ENCODE measurements around the gene TECRL.

Gene TECRL

DNA sequence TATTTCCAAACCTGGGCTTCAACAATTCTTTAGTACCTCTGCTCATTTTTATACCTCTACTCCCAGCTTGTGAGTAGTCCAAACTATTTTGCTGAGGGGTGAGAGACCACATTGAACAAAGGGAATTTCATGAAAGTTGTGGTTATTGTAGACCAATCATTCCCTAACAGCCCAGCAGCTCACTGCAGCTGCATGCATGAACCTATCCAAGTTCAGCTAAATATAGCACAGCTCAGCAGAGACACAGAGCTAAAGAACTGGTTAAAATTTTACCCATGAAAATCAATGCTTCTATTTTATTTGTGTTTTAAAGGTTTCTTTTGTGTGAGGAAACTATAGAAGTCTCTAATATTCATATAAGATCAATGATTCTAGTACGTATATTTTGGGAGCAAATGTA lies 82.7 kb downstream of the TECRL start:
- no peaks in the 10 kb centered on the region for H3K27me3 ChIP-seq (ENCODE audit: control insufficient read depth, insufficient read depth, low read length)
- H3K4me3 ChIP-seq (ENCODE audit: low read depth, low read length) = no peak overlapping the region
- H3K9ac ChIP-seq (ENCODE audit: low read depth, low read length) = no peak overlapping the region
- H3K36me3 ChIP-seq (ENCODE audit: control insufficient read depth, insufficient read depth, low read length) = no peaks in the 10 kb centered on the region
- no peaks in the 10 kb centered on the region for H3K9me3 ChIP-seq (ENCODE audit: control insufficient read depth, insufficient read depth, low read length)
- no peaks in the 10 kb centered on the region for H3K4me1 ChIP-seq (ENCODE audit: control insufficient read depth, insufficient read depth, low read length)

DNA sequence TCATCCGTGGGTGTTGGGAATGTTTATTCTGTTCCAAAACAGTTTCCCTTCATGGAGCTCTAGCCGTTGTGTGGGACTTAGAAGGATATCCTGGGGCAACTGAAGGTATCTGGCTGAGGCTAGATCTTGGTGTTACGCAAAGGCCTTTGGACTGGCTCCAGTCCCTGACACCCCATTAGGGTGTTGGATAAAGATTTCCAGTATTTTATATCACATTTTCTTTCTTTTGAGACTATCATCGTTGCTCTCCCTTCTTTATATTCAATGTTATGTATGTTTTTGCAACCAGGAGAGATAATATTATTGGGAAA lies 103.0 kb downstream of the TECRL start:
- Histone ChIP-seq H3K36me3 (ENCODE audit: control insufficient read depth, insufficient read depth, low read length) (no peaks in the 10 kb centered on the region), H3K4me1 (ENCODE audit: control insufficient read depth, insufficient read depth, low read length) (no peaks in the 10 kb centered on the region), H3K27me3 (ENCODE audit: control insufficient read depth, insufficient read depth, low read length) (no peaks in the 10 kb centered on the region), H3K4me3 (ENCODE audit: low read depth, low read length) (no peak overlapping the region), H3K9me3 (ENCODE audit: control insufficient read depth, insufficient read depth, low read length) (peaks cover 8% of the 10 kb centered on the region), H3K9ac (ENCODE audit: low read depth, low read length) (no peak overlapping the region)

DNA sequence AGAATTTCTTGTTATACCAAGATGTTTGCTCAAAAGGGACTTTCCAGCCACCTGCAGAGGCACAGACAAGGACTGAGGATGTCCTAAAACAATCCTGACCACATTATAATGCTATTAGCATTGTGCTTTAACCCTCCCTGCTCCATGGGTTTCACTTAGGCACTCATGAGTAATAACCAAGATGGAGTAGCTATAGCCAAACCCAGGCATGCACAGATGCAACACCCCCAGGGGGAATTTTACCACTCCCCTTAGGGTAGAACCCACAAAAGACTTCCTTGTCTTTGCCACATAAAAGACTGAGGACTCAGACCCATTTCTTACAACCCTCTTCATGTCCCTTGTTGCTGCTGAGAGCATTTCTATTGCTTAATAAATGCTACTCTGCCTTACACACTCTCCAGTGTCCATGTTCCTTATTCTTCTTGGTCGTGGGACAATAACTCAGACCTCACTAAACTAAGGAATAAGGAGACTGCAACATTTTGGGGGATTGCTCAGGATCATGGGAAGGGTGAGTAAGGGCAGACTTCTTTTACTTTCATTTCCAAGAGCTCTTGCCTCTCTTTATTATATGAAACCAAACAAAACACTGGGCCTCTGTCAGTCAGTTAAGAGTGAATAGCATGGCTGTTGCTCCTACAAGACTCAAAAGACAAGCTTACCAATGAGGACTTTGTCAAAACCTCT lies 103.5 kb downstream of the TECRL start:
- no peak overlapping the region for H3K9ac ChIP-seq (ENCODE audit: low read depth, low read length)
- no peaks in the 10 kb centered on the region for H3K4me1 ChIP-seq (ENCODE audit: control insufficient read depth, insufficient read depth, low read length)
- no peaks in the 10 kb centered on the region for H3K36me3 ChIP-seq (ENCODE audit: control insufficient read depth, insufficient read depth, low read length)
- no peak overlapping the region for H3K4me3 ChIP-seq (ENCODE audit: low read depth, low read length)
- peaks cover 8% of the 10 kb centered on the region for H3K9me3 ChIP-seq (ENCODE audit: control insufficient read depth, insufficient read depth, low read length)
- H3K27me3 ChIP-seq (ENCODE audit: control insufficient read depth, insufficient read depth, low read length) = no peaks in the 10 kb centered on the region

DNA sequence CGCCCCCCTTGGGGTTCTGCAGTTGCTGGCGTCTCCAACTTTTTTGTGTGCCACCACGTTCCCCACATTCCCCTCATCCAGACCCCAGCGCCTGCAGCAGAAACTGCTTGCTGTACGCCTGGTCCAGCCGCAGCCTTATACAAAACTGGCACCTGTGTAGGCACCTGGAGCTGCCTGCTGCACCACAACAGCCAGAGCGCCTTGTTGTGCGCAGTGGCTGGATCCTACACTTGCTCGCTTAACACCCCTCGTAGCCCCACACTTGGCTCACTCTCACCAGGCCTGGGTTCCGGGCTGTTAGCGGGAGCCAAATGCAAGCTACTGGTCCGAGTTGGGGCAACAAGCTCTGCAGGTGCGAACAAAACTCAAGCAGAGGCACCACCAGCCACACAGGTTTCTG lies 136.8 kb downstream of the TECRL start:
- peaks cover 2% of the 10 kb centered on the region for H3K9me3 ChIP-seq (ENCODE audit: control insufficient read depth, insufficient read depth, low read length)
- no peaks in the 10 kb centered on the region for H3K4me1 ChIP-seq (ENCODE audit: control insufficient read depth, insufficient read depth, low read length)
- no peaks in the 10 kb centered on the region for H3K36me3 ChIP-seq (ENCODE audit: control insufficient read depth, insufficient read depth, low read length)
- H3K27me3 ChIP-seq (ENCODE audit: control insufficient read depth, insufficient read depth, low read length) = no peaks in the 10 kb centered on the region
- no peak overlapping the region for H3K4me3 ChIP-seq (ENCODE audit: low read depth, low read length)
- no peak overlapping the region for H3K9ac ChIP-seq (ENCODE audit: low read depth, low read length)

DNA sequence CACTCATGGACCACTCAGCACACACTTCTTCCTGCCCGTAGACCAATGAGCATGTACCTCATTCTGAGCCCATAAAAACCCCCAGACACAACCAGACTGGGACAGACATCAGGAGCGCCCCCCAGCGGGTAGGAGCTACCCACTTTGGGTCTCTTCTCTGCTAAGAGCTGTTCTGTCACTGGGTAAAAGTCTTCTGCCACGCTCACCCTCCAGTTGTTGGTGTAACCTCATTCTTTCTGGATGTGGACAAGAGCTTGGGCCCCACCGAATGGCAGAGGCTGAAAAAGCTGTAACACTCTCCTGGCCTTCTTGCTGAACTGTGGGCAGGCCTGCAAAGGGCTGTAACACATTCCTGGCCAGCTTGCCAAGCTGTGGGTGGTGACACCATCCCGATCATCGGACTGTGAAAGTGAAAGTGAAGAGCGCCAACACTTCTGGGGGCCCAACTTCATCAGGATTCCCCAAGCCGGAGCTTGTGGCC lies 137.6 kb downstream of the TECRL start:
- Histone ChIP-seq H3K27me3 (ENCODE audit: control insufficient read depth, insufficient read depth, low read length) (no peaks in the 10 kb centered on the region), H3K36me3 (ENCODE audit: control insufficient read depth, insufficient read depth, low read length) (no peaks in the 10 kb centered on the region), H3K9ac (ENCODE audit: low read depth, low read length) (no peak overlapping the region), H3K9me3 (ENCODE audit: control insufficient read depth, insufficient read depth, low read length) (peaks cover 4% of the 10 kb centered on the region), H3K4me1 (ENCODE audit: control insufficient read depth, insufficient read depth, low read length) (no peaks in the 10 kb centered on the region), H3K4me3 (ENCODE audit: low read depth, low read length) (no peak overlapping the region)

GRCh38 chr4:64266669-64267068 lies 142.6 kb downstream of the TECRL start:
- no peak overlapping the region for H3K4me3 ChIP-seq (ENCODE audit: low read depth, low read length)
- no peaks in the 10 kb centered on the region for H3K36me3 ChIP-seq (ENCODE audit: control insufficient read depth, insufficient read depth, low read length)
- no peaks in the 10 kb centered on the region for H3K27me3 ChIP-seq (ENCODE audit: control insufficient read depth, insufficient read depth, low read length)
- H3K9me3 ChIP-seq (ENCODE audit: control insufficient read depth, insufficient read depth, low read length) = peaks cover 4% of the 10 kb centered on the region
- H3K9ac ChIP-seq (ENCODE audit: low read depth, low read length) = no peak overlapping the region
- H3K4me1 ChIP-seq (ENCODE audit: control insufficient read depth, insufficient read depth, low read length) = no peaks in the 10 kb centered on the region

GRCh38 chr4:64266263-64266662 lies 143.0 kb downstream of the TECRL start:
- H3K4me3 ChIP-seq (ENCODE audit: low read depth, low read length) = no peak overlapping the region
- no peak overlapping the region for H3K9ac ChIP-seq (ENCODE audit: low read depth, low read length)
- no peaks in the 10 kb centered on the region for H3K36me3 ChIP-seq (ENCODE audit: control insufficient read depth, insufficient read depth, low read length)
- no peaks in the 10 kb centered on the region for H3K4me1 ChIP-seq (ENCODE audit: control insufficient read depth, insufficient read depth, low read length)
- H3K9me3 ChIP-seq (ENCODE audit: control insufficient read depth, insufficient read depth, low read length) = peaks cover 4% of the 10 kb centered on the region
- H3K27me3 ChIP-seq (ENCODE audit: control insufficient read depth, insufficient read depth, low read length) = no peaks in the 10 kb centered on the region

DNA sequence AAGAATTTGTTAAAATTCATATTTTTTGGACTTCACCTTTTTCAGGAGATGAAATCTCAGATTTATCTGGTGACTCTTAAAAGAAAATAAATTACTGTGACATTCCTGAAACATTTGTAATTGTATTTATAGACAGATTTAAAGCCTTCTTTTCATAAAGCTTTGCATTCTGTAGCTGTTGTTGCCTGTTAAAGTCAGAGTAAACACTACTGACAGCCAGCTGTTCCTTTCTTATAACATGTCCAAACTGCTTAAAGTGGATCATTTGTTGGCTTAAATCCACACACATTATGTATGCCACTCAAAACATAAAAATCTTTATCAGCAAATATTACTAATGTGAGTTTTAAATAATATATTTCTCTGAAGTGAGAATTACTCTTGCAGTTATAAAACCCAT lies 157.5 kb downstream of the TECRL start:
- H3K9ac ChIP-seq (ENCODE audit: low read depth, low read length) = no peak overlapping the region
- no peak overlapping the region for H3K4me3 ChIP-seq (ENCODE audit: low read depth, low read length)
- peaks cover 3% of the 10 kb centered on the region for H3K9me3 ChIP-seq (ENCODE audit: control insufficient read depth, insufficient read depth, low read length)
- no peaks in the 10 kb centered on the region for H3K36me3 ChIP-seq (ENCODE audit: control insufficient read depth, insufficient read depth, low read length)
- no peaks in the 10 kb centered on the region for H3K27me3 ChIP-seq (ENCODE audit: control insufficient read depth, insufficient read depth, low read length)
- H3K4me1 ChIP-seq (ENCODE audit: control insufficient read depth, insufficient read depth, low read length) = no peaks in the 10 kb centered on the region

DNA sequence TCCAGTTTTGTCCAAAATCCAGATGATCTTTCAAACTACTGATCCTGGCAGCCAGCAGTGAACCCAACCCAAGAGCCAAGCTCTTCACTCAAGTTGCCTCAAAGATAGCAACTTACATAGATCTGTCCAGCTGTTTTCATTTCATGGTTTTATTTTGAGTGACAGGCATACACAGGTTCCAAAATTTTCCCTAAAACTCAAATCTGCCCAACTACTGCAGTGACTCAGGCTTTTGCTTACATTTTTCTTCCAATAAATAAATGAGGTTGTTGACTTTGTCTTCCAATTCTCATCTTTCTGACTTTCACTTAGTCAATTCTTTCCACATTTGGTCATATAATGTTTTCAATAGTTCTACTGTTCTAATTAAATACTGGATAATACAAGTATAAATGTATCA lies 158.8 kb downstream of the TECRL start:
- Histone ChIP-seq H3K9me3 (ENCODE audit: control insufficient read depth, insufficient read depth, low read length) (peaks cover 3% of the 10 kb centered on the region), H3K27me3 (ENCODE audit: control insufficient read depth, insufficient read depth, low read length) (no peaks in the 10 kb centered on the region), H3K36me3 (ENCODE audit: control insufficient read depth, insufficient read depth, low read length) (no peaks in the 10 kb centered on the region), H3K4me3 (ENCODE audit: low read depth, low read length) (no peak overlapping the region), H3K4me1 (ENCODE audit: control insufficient read depth, insufficient read depth, low read length) (no peaks in the 10 kb centered on the region), H3K9ac (ENCODE audit: low read depth, low read length) (no peak overlapping the region)

- Histone ChIP-seq H3K36me3 (ENCODE audit: control insufficient read depth, insufficient read depth, low read length) (no peaks in the 10 kb centered on the region), H3K4me3 (ENCODE audit: low read depth, low read length) (no peak overlapping the region), H3K9me3 (ENCODE audit: control insufficient read depth, insufficient read depth, low read length) (peaks cover 3% of the 10 kb centered on the region), H3K9ac (ENCODE audit: low read depth, low read length) (no peak overlapping the region), H3K27me3 (ENCODE audit: control insufficient read depth, insufficient read depth, low read length) (no peaks in the 10 kb centered on the region), H3K4me1 (ENCODE audit: control insufficient read depth, insufficient read depth, low read length) (no peaks in the 10 kb centered on the region)
These were observed 159.2 kb downstream of the TECRL start for GRCh38 chr4:64250061-64250460.

- Histone ChIP-seq H3K9me3 (ENCODE audit: control insufficient read depth, insufficient read depth, low read length) (peaks cover 3% of the 10 kb centered on the region), H3K4me1 (ENCODE audit: control insufficient read depth, insufficient read depth, low read length) (peaks cover 4% of the 10 kb centered on the region), H3K9ac (ENCODE audit: low read depth, low read length) (no peak overlapping the region), H3K36me3 (ENCODE audit: control insufficient read depth, insufficient read depth, low read length) (no peaks in the 10 kb centered on the region), H3K27me3 (ENCODE audit: control insufficient read depth, insufficient read depth, low read length) (no peaks in the 10 kb centered on the region), H3K4me3 (ENCODE audit: low read depth, low read length) (no peak overlapping the region)
These were observed 161.1 kb downstream of the TECRL start for GRCh38 chr4:64248186-64248585.

DNA sequence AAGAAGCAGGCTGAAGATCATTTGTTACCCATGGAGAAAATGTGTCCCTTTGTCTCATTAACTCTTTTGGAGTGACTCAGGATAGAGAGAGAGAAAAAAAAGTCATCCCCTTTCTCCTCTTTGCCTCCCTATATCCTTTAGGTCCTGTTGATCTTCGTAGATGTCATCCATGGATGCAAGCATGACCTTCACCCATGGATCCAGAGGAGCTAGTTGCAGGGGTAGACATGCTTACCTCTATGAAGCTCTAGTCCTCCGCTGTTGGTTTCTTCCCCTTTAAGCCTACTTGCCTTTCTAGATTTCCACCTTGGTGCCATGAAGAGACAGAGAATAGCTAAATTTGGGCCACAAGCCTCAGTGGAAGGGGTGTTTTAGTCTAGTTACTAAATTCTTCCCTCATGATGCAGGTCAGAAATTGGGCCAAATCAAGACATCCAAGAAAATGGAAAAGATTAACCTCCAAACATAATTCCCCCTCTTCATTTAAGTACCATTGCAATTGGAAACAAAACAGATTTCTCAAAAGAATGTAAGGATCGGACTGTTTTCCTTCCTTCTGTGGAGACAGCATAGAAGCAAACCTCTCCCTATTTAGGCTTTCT lies 178.4 kb downstream of the TECRL start:
- Histone ChIP-seq H3K9ac (ENCODE audit: low read depth, low read length) (no peak overlapping the region), H3K4me3 (ENCODE audit: low read depth, low read length) (no peak overlapping the region), H3K27me3 (ENCODE audit: control insufficient read depth, insufficient read depth, low read length) (no peaks in the 10 kb centered on the region), H3K4me1 (ENCODE audit: control insufficient read depth, insufficient read depth, low read length) (no peaks in the 10 kb centered on the region), H3K36me3 (ENCODE audit: control insufficient read depth, insufficient read depth, low read length) (no peaks in the 10 kb centered on the region), H3K9me3 (ENCODE audit: control insufficient read depth, insufficient read depth, low read length) (peaks cover 31% of the 10 kb centered on the region)
